RPMI8226 (cell line): ENCODE data around the gene IGSF11.

Experiments
- DNase-seq: peaks from one replicate; pipeline ENCODE4 v3.0.0-alpha.2; 2015

The IGSF11 gene

DNA sequence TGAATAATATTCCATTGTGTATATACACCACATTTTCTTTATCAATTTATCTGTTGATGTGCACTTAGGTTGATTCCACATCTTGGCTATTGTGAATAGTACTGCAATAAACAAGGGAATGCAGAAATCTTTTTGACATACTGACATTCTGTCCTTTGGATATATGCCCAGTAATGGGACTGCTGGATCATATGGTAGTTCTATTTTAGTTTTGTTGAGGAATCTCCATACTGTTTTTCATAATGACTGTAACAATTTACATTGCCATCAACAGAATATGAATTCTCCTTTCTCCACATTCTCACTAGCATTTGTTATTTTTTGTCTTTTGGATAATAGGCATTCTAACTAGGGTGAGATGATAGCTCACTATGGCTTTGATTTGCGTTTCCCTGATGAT lies 174.7 kb downstream of the IGSF11 start:
- no peak for DNase-seq

DNA sequence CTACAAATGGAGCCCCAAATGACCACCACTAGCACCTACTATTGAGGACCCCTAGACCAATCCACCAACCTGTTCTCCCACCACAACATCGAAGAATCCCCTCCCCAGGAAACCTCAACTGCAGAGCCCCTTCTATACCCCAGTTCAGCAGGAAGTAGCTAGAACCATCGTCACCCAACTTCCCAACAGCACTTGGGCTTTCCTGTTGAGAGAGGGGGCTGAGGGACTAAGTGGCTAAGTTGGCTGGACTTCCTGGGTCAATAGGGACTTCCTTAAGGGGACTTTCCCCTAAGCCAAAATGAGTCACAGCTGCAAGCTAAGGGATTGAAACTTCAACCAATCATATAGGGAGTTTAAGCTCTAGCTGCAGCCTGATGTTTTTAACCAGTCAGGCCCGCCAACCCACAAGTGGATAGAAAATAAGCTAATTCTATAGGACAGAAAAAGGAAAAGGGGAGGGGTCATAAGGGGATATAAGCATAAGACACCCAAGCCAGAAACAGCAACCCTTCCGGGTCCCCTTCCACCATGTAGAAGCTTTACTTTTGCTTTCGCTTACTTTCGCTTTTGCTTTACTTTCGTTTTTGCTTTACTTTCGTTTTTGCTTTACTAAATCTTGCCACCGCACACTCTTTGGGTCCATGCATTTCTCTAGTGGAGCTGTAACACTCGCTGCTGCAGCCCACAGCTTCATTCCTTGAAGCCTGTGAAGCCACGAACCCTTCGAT lies 183.0 kb downstream of the IGSF11 start:
- peak; percentile 72 for DNase-seq

DNA sequence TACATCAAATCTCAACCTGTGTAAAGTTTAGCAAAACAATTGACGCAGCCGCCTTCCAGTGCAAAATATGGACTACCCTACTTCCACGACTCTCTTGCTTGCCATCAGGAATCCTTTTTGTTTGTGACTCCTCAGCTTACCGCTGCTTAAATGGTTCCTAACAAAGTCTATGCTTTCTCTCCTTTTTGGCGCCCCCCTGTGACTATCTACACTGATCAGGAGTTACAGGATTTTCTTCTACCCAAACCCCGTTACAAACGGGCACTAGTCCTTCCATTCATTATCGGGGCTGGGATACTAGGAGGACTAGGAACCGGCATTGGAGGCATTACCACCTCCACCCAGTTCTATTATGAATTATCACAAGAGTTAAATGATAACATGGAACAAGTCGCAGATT lies 184.0 kb downstream of the IGSF11 start:
- DNase-seq: no peak
